Peyer's patch (tissue), 4 donors: ENCODE measurements around the gene SMTNL2.
"Not testable (repeated sequence)": the region's sequence is repeated elsewhere in the genome, so short reads cannot be mapped to it uniquely, and the experiment has no call there.

ENCODE experiments used
- CTCF ChIP-seq, 6 experiments: fragments of 450-650 bp in 4 of 6; fragments of 200-600 bp in 2 of 6; sonication (generic) in 1 of 6; IDR thresholded peaks; one replicate each; pipeline ENCODE4 v1.5.1; 2017 to 2019; ENCODE audit warnings: antibody characterized with exemption in 6 of 6, mild to moderate bottlenecking in 3 of 6, moderate library complexity in 1 of 6
- POLR2A ChIP-seq, 2 donors: fragments of 450-650 bp; IDR thresholded peaks; one replicate each; pipeline ENCODE4 v1.5.1; 2017; ENCODE audit warnings: antibody characterized with exemption in 2 of 2, mild to moderate bottlenecking in 2 of 2, moderate library complexity in 2 of 2

- TF ChIP-seq CTCF (IDR thresholded peaks at IDR 0.05): peak in 2 of 6 experiments; percentile 12 to 14
- TF ChIP-seq POLR2A (IDR thresholded peaks at IDR 0.05): not testable (repeated sequence)
These were observed 55.2 kb downstream of the SMTNL2 start for GRCh38 chr17:4639301-4640059.
